H1 (cell line): ENCODE data around the gene ANKFN1. TPM values are rescaled to one million over a fixed set of nuclear protein-coding genes. Genes with fewer than 3 reads are reported as not detected.

Experiments
- CTCF ChIA-PET: fragments of 300-600 bp; sonication (Branson Sonifier 250); formaldehyde crosslinking; loops from one replicate; lab custom pipeline; 2021; ENCODE audit not compliant: partially characterized antibody; lab: Charles Lee
- POLR2A ChIA-PET: fragments of 300-600 bp; sonication (Branson Sonifier 250); formaldehyde crosslinking; loops from one replicate; lab custom pipeline; 2021; ENCODE audit warnings: inconsistent platforms; ENCODE audit not compliant: partially characterized antibody; lab: Charles Lee
- DNase-seq, 2 experiments: peaks; one replicate each; pipeline versions ENCODE4 v3.0.0 to v3.0.0-alpha.2; 2010 to 2022; ENCODE audit warnings: low spot score in 2 of 2, low read depth in 1 of 2, mixed read lengths in 1 of 2
- FAIRE-seq: peaks from 2 replicates; lab custom pipeline; 2011; peaks lifted over from hg19 to GRCh38; lab: Jason Lieb, UNC
- H2AFZ ChIP-seq: 2 replicates; pipeline ENCODE4 v1.8.1; 2012; ENCODE audit warnings: low read length, inconsistent platforms
- H2AK5ac ChIP-seq: 2 replicates; pipeline ENCODE4 v1.6.1; 2013; ENCODE audit warnings: low read depth, low read length
- H2BK120ac ChIP-seq: replicated peaks from 2 replicates; pipeline ENCODE3; 2013; ENCODE audit warnings: low read depth, low read length, inconsistent platforms
- H2BK12ac ChIP-seq: 2 replicates; pipeline ENCODE4 v1.6.1; 2013; ENCODE audit warnings: low read depth, low read length
- H2BK15ac ChIP-seq: 2 replicates; pipeline ENCODE4 v1.6.1; 2013; ENCODE audit warnings: low read length
- H2BK20ac ChIP-seq: 2 replicates; pipeline ENCODE4 v1.6.1; 2013; ENCODE audit warnings: low read length
- H2BK5ac ChIP-seq: 2 replicates; pipeline ENCODE4 v1.6.1; 2013; ENCODE audit warnings: low read depth, low read length
- H3K14ac ChIP-seq: 2 replicates; pipeline ENCODE4 v1.6.1; 2013; ENCODE audit warnings: inconsistent platforms; ENCODE audit not compliant: insufficient read length
- H3K18ac ChIP-seq: 2 replicates; pipeline ENCODE4 v1.6.1; 2013; ENCODE audit warnings: low read length; ENCODE audit errors: extremely low read depth
- H3K23ac ChIP-seq: 2 replicates; pipeline ENCODE4 v1.6.1; 2013; ENCODE audit warnings: inconsistent platforms; ENCODE audit not compliant: insufficient read length
- H3K23me2 ChIP-seq: 2 replicates; pipeline ENCODE4 v1.6.1; 2013; ENCODE audit warnings: low read depth, low read length
- H3K27ac ChIP-seq: 2 replicates; pipeline ENCODE4 v1.6.1; 2011; ENCODE audit warnings: low read depth, low read length, inconsistent platforms
- H3K27me3 ChIP-seq, 4 experiments: replicated peaks in 1 of 4; 1 replicate in 1 of 4; 2 replicates in 3 of 4; pipeline versions ENCODE4 v1.6.1 to v1.8.1; 2011 to 2013; ENCODE audit warnings: low read length in 3 of 4, mild to moderate bottlenecking in 3 of 4, inconsistent platforms in 2 of 4, mixed read lengths in 2 of 4, moderate library complexity in 1 of 4; ENCODE audit not compliant: control insufficient read depth in 3 of 4, insufficient read depth in 3 of 4; ENCODE audit errors: extremely low read depth in 1 of 4
- H3K36me3 ChIP-seq, 4 experiments: 2 replicates each; pipeline versions ENCODE4 v1.6.1 to v1.8.1; 2011 to 2013; ENCODE audit warnings: mild to moderate bottlenecking in 4 of 4, low read length in 3 of 4, moderate library complexity in 2 of 4, control low read depth in 1 of 4, inconsistent platforms in 1 of 4; ENCODE audit not compliant: insufficient read depth in 4 of 4, control insufficient read depth in 2 of 4
- H3K4ac ChIP-seq: replicated peaks from 2 replicates; pipeline ENCODE3; 2013; ENCODE audit warnings: low read length, low read depth, mixed read lengths, inconsistent platforms; ENCODE audit not compliant: insufficient read length
- H3K4me1 ChIP-seq, 4 experiments: replicated peaks in 1 of 4; 1 replicate in 1 of 4; 2 replicates in 3 of 4; pipeline versions ENCODE4 v1.6.1 to v1.8.1; 2011 to 2013; ENCODE audit warnings: low read length in 3 of 4, inconsistent platforms in 2 of 4, mixed read lengths in 1 of 4; ENCODE audit not compliant: insufficient read depth in 4 of 4, control insufficient read depth in 3 of 4
- H3K4me2 ChIP-seq, 2 experiments: 2 replicates each; pipeline versions ENCODE4 v1.6.1 to v1.8.1; 2011 to 2013; ENCODE audit warnings: low read depth in 2 of 2, low read length in 2 of 2, control low read depth in 1 of 2, inconsistent platforms in 1 of 2, mild to moderate bottlenecking in 1 of 2; ENCODE audit not compliant: insufficient read depth in 1 of 2
- H3K4me3 ChIP-seq, 4 experiments: fragments of 200-600, 300-600 bp in 1 of 4; sonication (generic), shearing (Covaris generic), sonication (Bioruptor Twin) in 1 of 4; 2 replicates each; pipeline versions ENCODE4 v1.5.1 to v1.8.1; 2011 to 2016; ENCODE audit warnings: low read length in 4 of 4, low read depth in 3 of 4, control low read depth in 2 of 4, inconsistent platforms in 2 of 4, mild to moderate bottlenecking in 2 of 4, mixed read lengths in 1 of 4, moderate library complexity in 1 of 4; ENCODE audit not compliant: insufficient read depth in 2 of 4; ENCODE audit errors: extremely low read depth in 1 of 4
- H3K56ac ChIP-seq: replicated peaks from 2 replicates; pipeline ENCODE3; 2013; ENCODE audit warnings: low read depth, mild to moderate bottlenecking, mixed read lengths, low read length, inconsistent platforms; ENCODE audit not compliant: insufficient read length
- H3K79me1 ChIP-seq: 2 replicates; pipeline ENCODE4 v1.6.1; 2013; ENCODE audit warnings: low read depth, low read length, control low read depth
- H3K79me2 ChIP-seq, 2 experiments: 2 replicates each; pipeline versions ENCODE4 v1.6.1 to v1.8.1; 2012 to 2013; ENCODE audit warnings: low read length in 2 of 2, mild to moderate bottlenecking in 2 of 2, inconsistent platforms in 1 of 2; ENCODE audit not compliant: insufficient read depth in 2 of 2, control insufficient read depth in 1 of 2
- H3K9ac ChIP-seq, 4 experiments: replicated peaks in 1 of 4; 1 replicate in 1 of 4; 2 replicates in 3 of 4; pipeline versions ENCODE4 v1.6.1 to v1.8.1; 2011 to 2013; ENCODE audit warnings: low read depth in 3 of 4, low read length in 3 of 4, control low read depth in 2 of 4, mild to moderate bottlenecking in 2 of 4, moderate library complexity in 2 of 4, inconsistent platforms in 1 of 4; ENCODE audit errors: extremely low read depth in 1 of 4
- H3K9me3 ChIP-seq, 2 experiments: 2 replicates each; pipeline versions ENCODE4 v1.6.1 to v1.8.1; 2012 to 2013; ENCODE audit warnings: mild to moderate bottlenecking in 2 of 2, moderate library complexity in 2 of 2, control low read depth in 1 of 2, inconsistent platforms in 1 of 2, low read depth in 1 of 2, low read length in 1 of 2, mixed read lengths in 1 of 2; ENCODE audit not compliant: insufficient read depth in 2 of 2
- H4K20me1 ChIP-seq, 2 experiments: replicated peaks in 1 of 2; 2 replicates each; pipeline versions ENCODE3 to v1.8.1; 2011 to 2013; ENCODE audit warnings: inconsistent platforms in 2 of 2, low read length in 2 of 2, mild to moderate bottlenecking in 1 of 2; ENCODE audit not compliant: insufficient read depth in 2 of 2, control insufficient read depth in 1 of 2
- H4K5ac ChIP-seq: 2 replicates; pipeline ENCODE4 v1.6.1; 2013; ENCODE audit warnings: low read length, low read depth, mixed read lengths, inconsistent platforms; ENCODE audit not compliant: insufficient read length
- H4K8ac ChIP-seq: 2 replicates; pipeline ENCODE4 v1.8.0; 2013; ENCODE audit warnings: mild to moderate bottlenecking, moderate library complexity, low read length, inconsistent platforms; ENCODE audit not compliant: insufficient read depth; ENCODE audit errors: extremely low read depth
- H4K91ac ChIP-seq: replicated peaks from 2 replicates; pipeline ENCODE3; 2013; ENCODE audit warnings: low read length, mixed read lengths, inconsistent platforms; ENCODE audit not compliant: insufficient read length
- BRCA1 ChIP-seq: IDR thresholded peaks from 2 replicates; pipeline ENCODE4 v1.6.1; 2012; ENCODE audit warnings: low read depth, low read length, improper control_type of control experiment
- CBX8 ChIP-seq: fragments of 300-800, 300-1000 bp; sonication (generic); IDR thresholded peaks from 2 replicates; pipeline ENCODE4 v1.7.1; 2016; ENCODE audit warnings: low read depth, low read length, borderline replicate concordance
- EZH2 ChIP-seq: fragments of 200-600 bp; sonication (generic); IDR thresholded peaks from 2 replicates; pipeline ENCODE4 v1.7.1; 2012; ENCODE audit warnings: low read depth, mild to moderate bottlenecking, moderate library complexity, low read length, inconsistent platforms; ENCODE audit not compliant: severe bottlenecking
- GABPA ChIP-seq: IDR thresholded peaks from 2 replicates; pipeline ENCODE4 v1.6.1; 2011; ENCODE audit warnings: mild to moderate bottlenecking, low read length, moderate library complexity, borderline replicate concordance; ENCODE audit not compliant: insufficient read depth
- TAF7 ChIP-seq: optimal IDR thresholded peaks from 2 replicates; pipeline ENCODE3; 2011; ENCODE audit warnings: low read depth, mild to moderate bottlenecking, inconsistent platforms, low read length, moderate library complexity, borderline replicate concordance
- TCF12 ChIP-seq: IDR thresholded peaks from 2 replicates; pipeline ENCODE4 v1.6.1; 2011; ENCODE audit warnings: low read depth, mild to moderate bottlenecking, low read length
- WGBS, 2 experiments: shearing (Covaris generic) in 1 of 2; methylation state at CpG; one replicate each; pipeline versions ENCODE4 v1.1.6 to v1.1.7; 2013 to 2015; ENCODE audit warnings: low lambda C conversion rate in 2 of 2, mixed read lengths in 2 of 2, inconsistent platforms in 1 of 2, low coverage in 1 of 2, missing lambda C conversion rate in 1 of 2; ENCODE audit not compliant: insufficient replicate concordance in 2 of 2, insufficient coverage in 1 of 2, insufficient read length in 1 of 2; ENCODE audit errors: extremely low coverage in 1 of 2, missing lambda C conversion rate in 1 of 2; 5-methylcytosine and 5-hydroxymethylcytosine counted together
- polyA plus RNA-seq, 7 experiments: library from polyadenylated mRNA; depleted of rRNA in 3 of 7; stranded (reverse) in 5 of 7; unstranded in 2 of 7; fragments of >200 nt in 5 of 7; fragments of 200-250 nt in 2 of 7; gene quantifications; 1 replicate in 5 of 7; 2 replicates in 1 of 7; 4 replicates in 1 of 7; pipeline versions ENCODE4 v1.2.1 to v1.2.3, GENCODE V29; 2011 to 2013; ENCODE audit warnings: missing spikeins in 2 of 7, mixed read lengths in 2 of 7
- total RNA-seq: library from RNA; stranded (reverse); fragmentation: NEBNext Ultra II Directional; extraction: Animal tissue kit (Norgen Biotek cat#: 25700); gene quantifications from 2 replicates; pipeline ENCODE4 v1.2.1, GENCODE V29; 2021
- TF ChIP-seq, protein P1 (sequence below): IDR thresholded peaks from 2 replicates; pipeline ENCODE4 v1.6.1; 2011; ENCODE audit warnings: low read length, improper control_type of control experiment

The ANKFN1 gene
- total and polyA plus RNA-seq, 2 of the 8 experiments (the other 6 are each of a cell fraction or from before 2014, with no cell fraction given): not detected

DNA sequence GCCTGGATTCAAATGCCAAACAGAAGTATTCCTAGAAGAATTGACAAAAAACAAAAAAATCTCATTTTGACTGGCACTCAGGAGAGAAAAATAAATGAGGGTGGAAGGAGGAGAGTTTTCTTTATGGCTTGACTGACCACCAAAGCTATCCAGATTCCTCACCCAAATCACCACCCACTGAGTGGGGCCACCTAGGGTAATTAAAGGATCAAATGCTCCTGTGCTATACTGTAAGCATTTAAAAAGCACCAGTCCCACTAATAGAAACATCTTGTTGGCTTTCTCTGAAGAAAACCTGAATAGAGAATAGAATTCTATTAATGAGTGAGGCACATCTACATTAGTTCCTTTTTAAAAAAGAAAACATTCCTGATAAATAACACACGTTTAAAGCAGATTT lies 163.3 kb downstream of the ANKFN1 start:
- ChIA-PET POLR2A (no interaction called here), CTCF (interaction anchor here (1.0 to 1.6 kb wide), 5 partner anchors 8 to 196 kb away, joined by 3 to 6 read pairs (median 3); no protein-coding TSS in a partner anchor)
- H3K4ac ChIP-seq: no peak overlapping the region
- H2AK5ac ChIP-seq: no peak overlapping the region
- H3K9ac ChIP-seq: no peak overlapping the region
- no peak overlapping the region for H3K14ac ChIP-seq
- no peak overlapping the region for H2BK5ac ChIP-seq
- DNase-seq: no peak
- peaks cover 0 to 1% (median 0%) of the 10 kb centered on the region in 4 experiments; a peak in 1 of 7 replicates for H3K27me3 ChIP-seq
- WGBS, 2 experiments: 86% methylated on average over 1 of the region's 1 CpG; no CpG with 5 or more reads in 1 of the 2 experiments
- no peak overlapping the region for H3K27ac ChIP-seq
- no peaks in the 10 kb centered on the region for H3K79me1 ChIP-seq
- no peaks in the 10 kb centered on the region for H3K9me3 ChIP-seq
- no peak overlapping the region for H2BK12ac ChIP-seq
- no peak overlapping the region for H3K23ac ChIP-seq
- no peak overlapping the region for H3K4me2 ChIP-seq
- H2BK120ac ChIP-seq: no peak overlapping the region
- H4K20me1 ChIP-seq: no peaks in the 10 kb centered on the region
- H3K23me2 ChIP-seq: no peaks in the 10 kb centered on the region
- peaks cover 0 to 6% (median 2%) of the 10 kb centered on the region in 4 experiments; a peak in 3 of 7 replicates for H3K4me1 ChIP-seq
- no peak overlapping the region for H4K5ac ChIP-seq
- no peak for FAIRE-seq
- H3K18ac ChIP-seq: no peak overlapping the region
- H4K8ac ChIP-seq: no peak overlapping the region
- no peaks in the 10 kb centered on the region for H3K79me2 ChIP-seq
- H2BK15ac ChIP-seq: no peak overlapping the region
- no peak overlapping the region for H2BK20ac ChIP-seq
- no peaks in the 10 kb centered on the region for H3K36me3 ChIP-seq
- H2AFZ ChIP-seq: no peak overlapping the region
- H3K4me3 ChIP-seq: no peak overlapping the region
- H3K56ac ChIP-seq: no peak overlapping the region
- no peak overlapping the region for H4K91ac ChIP-seq
- no peak for TF ChIP-seq TCF12
- TF ChIP-seq, protein P1, sequence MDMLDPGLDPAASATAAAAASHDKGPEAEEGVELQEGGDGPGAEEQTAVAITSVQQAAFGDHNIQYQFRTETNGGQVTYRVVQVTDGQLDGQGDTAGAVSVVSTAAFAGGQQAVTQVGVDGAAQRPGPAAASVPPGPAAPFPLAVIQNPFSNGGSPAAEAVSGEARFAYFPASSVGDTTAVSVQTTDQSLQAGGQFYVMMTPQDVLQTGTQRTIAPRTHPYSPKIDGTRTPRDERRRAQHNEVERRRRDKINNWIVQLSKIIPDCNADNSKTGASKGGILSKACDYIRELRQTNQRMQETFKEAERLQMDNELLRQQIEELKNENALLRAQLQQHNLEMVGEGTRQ: no peak
- TF ChIP-seq CBX8: no peak
- no peak for TF ChIP-seq BRCA1
- no peak for TF ChIP-seq GABPA
- TF ChIP-seq EZH2: no peak
- no peak for TF ChIP-seq TAF7
